ENCODE measurements around the gene RNF181.

DNA sequence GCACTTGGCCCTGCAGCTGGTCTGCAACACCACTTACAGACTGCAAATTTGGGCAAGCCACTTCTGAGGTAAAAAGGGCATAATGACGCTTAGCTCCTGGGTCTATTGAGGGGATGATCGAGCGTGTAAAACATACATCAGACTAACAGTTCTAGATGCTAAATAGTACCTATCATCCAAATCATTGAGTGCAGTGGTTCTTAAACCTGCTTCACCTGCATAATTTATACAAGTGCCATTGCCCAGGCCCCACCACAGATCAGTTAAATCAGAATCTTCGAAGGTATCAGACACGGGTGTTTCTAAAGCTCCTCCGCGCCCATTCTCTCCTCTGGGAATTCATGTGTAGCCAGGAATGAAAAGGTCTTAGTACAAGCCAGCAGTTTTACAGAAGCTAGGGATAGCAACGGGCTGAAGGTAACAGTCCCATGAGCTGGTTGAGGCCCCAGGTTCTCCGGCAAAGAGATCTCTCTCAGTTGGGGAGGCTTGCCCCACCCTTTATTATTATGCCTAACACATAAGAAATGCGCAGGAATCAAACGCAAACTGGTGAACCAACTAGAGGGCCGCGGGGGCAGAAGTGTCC, 737 bp upstream of the RNF181 start:
- TF ChIP-seq RAD21 (conservative IDR thresholded peaks at IDR 0.05 in 1 of 2, IDR thresholded peaks at IDR 0.05 in 1 of 2), result no peak
- TF ChIP-seq, protein P1, sequence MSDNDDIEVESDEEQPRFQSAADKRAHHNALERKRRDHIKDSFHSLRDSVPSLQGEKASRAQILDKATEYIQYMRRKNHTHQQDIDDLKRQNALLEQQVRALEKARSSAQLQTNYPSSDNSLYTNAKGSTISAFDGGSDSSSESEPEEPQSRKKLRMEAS (IDR thresholded peaks at IDR 0.05), result no peak
- TF ChIP-seq, protein P2, sequence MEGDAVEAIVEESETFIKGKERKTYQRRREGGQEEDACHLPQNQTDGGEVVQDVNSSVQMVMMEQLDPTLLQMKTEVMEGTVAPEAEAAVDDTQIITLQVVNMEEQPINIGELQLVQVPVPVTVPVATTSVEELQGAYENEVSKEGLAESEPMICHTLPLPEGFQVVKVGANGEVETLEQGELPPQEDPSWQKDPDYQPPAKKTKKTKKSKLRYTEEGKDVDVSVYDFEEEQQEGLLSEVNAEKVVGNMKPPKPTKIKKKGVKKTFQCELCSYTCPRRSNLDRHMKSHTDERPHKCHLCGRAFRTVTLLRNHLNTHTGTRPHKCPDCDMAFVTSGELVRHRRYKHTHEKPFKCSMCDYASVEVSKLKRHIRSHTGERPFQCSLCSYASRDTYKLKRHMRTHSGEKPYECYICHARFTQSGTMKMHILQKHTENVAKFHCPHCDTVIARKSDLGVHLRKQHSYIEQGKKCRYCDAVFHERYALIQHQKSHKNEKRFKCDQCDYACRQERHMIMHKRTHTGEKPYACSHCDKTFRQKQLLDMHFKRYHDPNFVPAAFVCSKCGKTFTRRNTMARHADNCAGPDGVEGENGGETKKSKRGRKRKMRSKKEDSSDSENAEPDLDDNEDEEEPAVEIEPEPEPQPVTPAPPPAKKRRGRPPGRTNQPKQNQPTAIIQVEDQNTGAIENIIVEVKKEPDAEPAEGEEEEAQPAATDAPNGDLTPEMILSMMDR (IDR thresholded peaks at IDR 0.05), result no peak
